Measurements from ENCODE around the gene ZBTB14. TPM values are rescaled to one million over a fixed set of nuclear protein-coding genes. Genes with fewer than 3 reads are reported as not detected.

Gene ZBTB14
- total and polyA plus RNA-seq, 2 donors = 22.3 to 24.3 TPM

Other genes starting within 250 kb of the ZBTB14 start
- 0.14 TPM for gene AKAIN1, start 98.5 kb downstream of the ZBTB14 start, total RNA-seq
- not detected for gene AKAIN1, start 98.5 kb downstream of the ZBTB14 start, polyA plus RNA-seq
- 17.8 TPM for gene EPB41L3, start 248.3 kb upstream of the ZBTB14 start, total RNA-seq
- gene EPB41L3, start 248.3 kb upstream of the ZBTB14 start, polyA plus RNA-seq = 31.9 TPM